ENCODE results near the gene LDLRAD3.

- TF ChIP-seq POLR2A (IDR thresholded peaks at IDR 0.05; ENCODE audit: low read length) (no peak), GATA1 (IDR thresholded peaks at IDR 0.05; ENCODE audit: low read depth, low read length) (no peak)
Measured at GRCh38 chr11:35971841-35972422, 28.1 kb downstream of the LDLRAD3 start.

Data from erythroblast (primary cell).